ENCODE data around the gene ATP6V1E1.

DNA sequence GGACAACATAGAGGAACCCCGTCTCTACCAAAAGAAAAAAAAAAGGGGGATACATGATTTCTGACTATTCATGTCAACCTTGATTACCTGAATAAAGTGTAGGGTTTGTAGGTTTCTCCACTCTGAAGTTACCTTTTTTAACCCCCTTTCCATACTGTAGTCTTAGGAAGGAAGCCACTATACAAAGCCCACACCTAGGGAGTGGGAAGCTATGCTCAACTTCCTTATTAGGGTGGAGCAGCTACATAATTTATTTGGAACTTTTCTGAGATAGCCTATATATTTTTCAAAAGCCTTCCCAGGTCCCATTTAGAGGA is 582 bp upstream of the ATP6V1E1 start:
- TF ChIP-seq, protein P1, sequence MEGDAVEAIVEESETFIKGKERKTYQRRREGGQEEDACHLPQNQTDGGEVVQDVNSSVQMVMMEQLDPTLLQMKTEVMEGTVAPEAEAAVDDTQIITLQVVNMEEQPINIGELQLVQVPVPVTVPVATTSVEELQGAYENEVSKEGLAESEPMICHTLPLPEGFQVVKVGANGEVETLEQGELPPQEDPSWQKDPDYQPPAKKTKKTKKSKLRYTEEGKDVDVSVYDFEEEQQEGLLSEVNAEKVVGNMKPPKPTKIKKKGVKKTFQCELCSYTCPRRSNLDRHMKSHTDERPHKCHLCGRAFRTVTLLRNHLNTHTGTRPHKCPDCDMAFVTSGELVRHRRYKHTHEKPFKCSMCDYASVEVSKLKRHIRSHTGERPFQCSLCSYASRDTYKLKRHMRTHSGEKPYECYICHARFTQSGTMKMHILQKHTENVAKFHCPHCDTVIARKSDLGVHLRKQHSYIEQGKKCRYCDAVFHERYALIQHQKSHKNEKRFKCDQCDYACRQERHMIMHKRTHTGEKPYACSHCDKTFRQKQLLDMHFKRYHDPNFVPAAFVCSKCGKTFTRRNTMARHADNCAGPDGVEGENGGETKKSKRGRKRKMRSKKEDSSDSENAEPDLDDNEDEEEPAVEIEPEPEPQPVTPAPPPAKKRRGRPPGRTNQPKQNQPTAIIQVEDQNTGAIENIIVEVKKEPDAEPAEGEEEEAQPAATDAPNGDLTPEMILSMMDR (conservative IDR thresholded peaks at IDR 0.05; ENCODE audit: low read length), result no peak
- no peak for TF ChIP-seq EZH2phosphoT487 (IDR thresholded peaks at IDR 0.05; ENCODE audit: borderline replicate concordance)

Measured in Loucy (cell line).